HL-60 (cell line): ENCODE measurements around the gene EIF2AK3.

Source experiments
- DNase-seq, 2 experiments: peaks; one replicate each; pipeline ENCODE4 v3.0.0-alpha.2; 2010 to 2020; ENCODE audit warnings: low read depth in 1 of 2, low spot score in 1 of 2
- H3K27ac ChIP-seq: fragments of 250-450 bp; sonication (Bioruptor Pico); replicated peaks from 2 replicates; pipeline ENCODE4 v1.5.1; 2020; ENCODE audit warnings: mild to moderate bottlenecking, moderate library complexity
- H3K27me3 ChIP-seq: fragments of 250-450 bp; sonication (Bioruptor Pico); 2 replicates; pipeline ENCODE4 v1.5.1; 2021; ENCODE audit warnings: mild to moderate bottlenecking, moderate library complexity; ENCODE audit not compliant: insufficient read depth, poor library complexity, severe bottlenecking
- H3K4me3 ChIP-seq: replicated peaks from 2 replicates; pipeline ENCODE4 v1.5.1; 2011; ENCODE audit warnings: mild to moderate bottlenecking, control low read depth, low read length; ENCODE audit not compliant: insufficient read depth
- CTCF ChIP-seq: IDR thresholded peaks from one replicate; pipeline ENCODE4 v1.5.1; 2011; ENCODE audit warnings: low read length, control low read depth, inconsistent platforms; ENCODE audit not compliant: insufficient read depth
- GABPA ChIP-seq: IDR thresholded peaks from 2 replicates; pipeline ENCODE4 v1.6.1; 2012; ENCODE audit warnings: low read depth
- POLR2AphosphoS5 ChIP-seq: IDR thresholded peaks from 2 replicates; pipeline ENCODE4 v1.6.1; 2012; ENCODE audit warnings: low read depth
- SPI1 ChIP-seq: IDR thresholded peaks from 2 replicates; pipeline ENCODE4 v1.6.1; 2012; ENCODE audit warnings: low read depth, mild to moderate bottlenecking, borderline replicate concordance
- TF ChIP-seq, protein P1 (sequence below): IDR thresholded peaks from 2 replicates; pipeline ENCODE4 v1.6.1; 2012; ENCODE audit warnings: low read depth; ENCODE audit not compliant: insufficient replicate concordance

The EIF2AK3 gene

GRCh38 chr2:88600038-88600465 is 27.2 kb downstream of the EIF2AK3 start:
- Histone ChIP-seq H3K27me3 (no peaks in the 10 kb centered on the region), H3K4me3 (no peak overlapping the region), H3K27ac (no peak overlapping the region)
- peak; percentile 13 to 16 for DNase-seq
- TF ChIP-seq POLR2AphosphoS5 (no peak), CTCF (no peak), SPI1 (no peak), GABPA (no peak)
- TF ChIP-seq, protein P1, sequence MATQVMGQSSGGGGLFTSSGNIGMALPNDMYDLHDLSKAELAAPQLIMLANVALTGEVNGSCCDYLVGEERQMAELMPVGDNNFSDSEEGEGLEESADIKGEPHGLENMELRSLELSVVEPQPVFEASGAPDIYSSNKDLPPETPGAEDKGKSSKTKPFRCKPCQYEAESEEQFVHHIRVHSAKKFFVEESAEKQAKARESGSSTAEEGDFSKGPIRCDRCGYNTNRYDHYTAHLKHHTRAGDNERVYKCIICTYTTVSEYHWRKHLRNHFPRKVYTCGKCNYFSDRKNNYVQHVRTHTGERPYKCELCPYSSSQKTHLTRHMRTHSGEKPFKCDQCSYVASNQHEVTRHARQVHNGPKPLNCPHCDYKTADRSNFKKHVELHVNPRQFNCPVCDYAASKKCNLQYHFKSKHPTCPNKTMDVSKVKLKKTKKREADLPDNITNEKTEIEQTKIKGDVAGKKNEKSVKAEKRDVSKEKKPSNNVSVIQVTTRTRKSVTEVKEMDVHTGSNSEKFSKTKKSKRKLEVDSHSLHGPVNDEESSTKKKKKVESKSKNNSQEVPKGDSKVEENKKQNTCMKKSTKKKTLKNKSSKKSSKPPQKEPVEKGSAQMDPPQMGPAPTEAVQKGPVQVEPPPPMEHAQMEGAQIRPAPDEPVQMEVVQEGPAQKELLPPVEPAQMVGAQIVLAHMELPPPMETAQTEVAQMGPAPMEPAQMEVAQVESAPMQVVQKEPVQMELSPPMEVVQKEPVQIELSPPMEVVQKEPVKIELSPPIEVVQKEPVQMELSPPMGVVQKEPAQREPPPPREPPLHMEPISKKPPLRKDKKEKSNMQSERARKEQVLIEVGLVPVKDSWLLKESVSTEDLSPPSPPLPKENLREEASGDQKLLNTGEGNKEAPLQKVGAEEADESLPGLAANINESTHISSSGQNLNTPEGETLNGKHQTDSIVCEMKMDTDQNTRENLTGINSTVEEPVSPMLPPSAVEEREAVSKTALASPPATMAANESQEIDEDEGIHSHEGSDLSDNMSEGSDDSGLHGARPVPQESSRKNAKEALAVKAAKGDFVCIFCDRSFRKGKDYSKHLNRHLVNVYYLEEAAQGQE: no peak

GRCh38 chr2:88599527-88599926 is 27.7 kb downstream of the EIF2AK3 start:
- Histone ChIP-seq H3K27me3 (no peaks in the 10 kb centered on the region), H3K27ac (no peak overlapping the region), H3K4me3 (no peak overlapping the region)
- TF ChIP-seq CTCF (no peak), POLR2AphosphoS5 (no peak), GABPA (no peak), SPI1 (peak; percentile 62)
- TF ChIP-seq, protein P1: no peak
- no peak for DNase-seq

DNA sequence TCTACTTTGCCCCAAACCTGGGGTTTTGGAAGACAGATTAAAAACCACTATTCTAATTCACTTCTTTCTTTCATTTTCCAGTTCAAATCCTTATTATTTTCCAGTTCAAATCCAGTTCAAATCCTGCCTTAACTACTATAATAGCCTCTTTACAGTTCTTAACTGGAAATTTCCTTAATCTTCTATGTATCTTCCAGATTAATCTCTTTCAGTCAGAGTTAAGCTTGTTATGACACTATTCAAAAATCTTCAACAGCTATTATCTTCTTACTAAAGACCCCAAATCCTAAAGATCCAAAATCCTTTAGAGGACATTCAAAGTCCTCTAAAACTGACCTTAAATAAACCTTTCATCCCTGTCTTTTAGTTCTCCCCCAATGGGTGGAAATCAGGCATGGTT is 30.1 kb downstream of the EIF2AK3 start:
- Histone ChIP-seq H3K4me3 (no peak overlapping the region), H3K27ac (no peak overlapping the region), H3K27me3 (no peaks in the 10 kb centered on the region)
- no peak for TF ChIP-seq GABPA
- DNase-seq: no peak

DNA sequence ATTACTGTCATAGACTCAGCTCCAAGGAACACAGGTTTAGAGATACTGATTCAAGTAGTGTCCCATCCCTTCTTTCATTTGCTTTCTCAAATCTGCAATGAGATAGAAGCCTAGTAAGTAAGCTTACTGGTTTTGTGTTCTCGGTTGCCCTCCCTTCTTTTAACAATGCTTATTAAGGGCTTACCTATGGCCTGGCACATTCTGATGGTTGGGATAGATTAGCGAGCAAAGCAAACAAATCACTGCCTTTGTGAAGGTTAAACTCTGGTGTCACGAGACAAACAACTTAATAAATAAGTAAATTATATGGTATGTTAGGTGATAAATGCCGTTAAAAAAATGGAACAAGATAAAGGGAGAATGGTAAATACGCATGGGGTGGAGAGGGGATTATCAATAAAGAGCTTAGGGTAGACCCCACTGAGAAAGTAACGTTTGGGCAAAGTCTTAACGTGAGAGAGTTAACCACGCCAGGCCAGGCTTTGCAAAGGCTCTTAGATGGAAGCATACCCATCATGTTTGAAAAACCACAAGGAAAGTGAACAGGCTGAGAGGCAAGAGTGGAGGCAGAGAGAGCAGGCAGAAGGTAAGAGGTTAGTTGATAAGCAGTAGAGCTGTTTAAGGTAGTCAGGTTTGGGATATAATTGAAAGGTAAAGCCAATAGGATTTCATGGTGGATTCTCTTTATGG is 31.0 kb downstream of the EIF2AK3 start:
- no peaks in the 10 kb centered on the region for H3K27me3 ChIP-seq
- DNase-seq: no peak
- TF ChIP-seq GABPA (no peak), SPI1 (no peak), CTCF (no peak), POLR2AphosphoS5 (no peak)
- TF ChIP-seq, protein P1: no peak
- H3K27ac ChIP-seq: no peak overlapping the region
- H3K4me3 ChIP-seq: no peak overlapping the region
